ENCODE results near the gene FAAH.

Gene FAAH

GRCh38 chr1:46444466-46444865 lies 50.3 kb downstream of the FAAH start:
- Histone ChIP-seq H2AFZ (ENCODE audit: low read depth, low read length) (no peak overlapping the region), H3K4me3 (ENCODE audit: low read length) (no peak overlapping the region), H3K36me3 (replicated peaks; ENCODE audit: low read depth, low read length) (no peaks in the 10 kb centered on the region), H3K27me3 (ENCODE audit: low read depth, low read length) (no peaks in the 10 kb centered on the region; the same call in 1 of the 2 replicates), H3K4me2 (ENCODE audit: low read length) (peak overlapping the region; percentile 4; the same call in 1 of the 2 replicates), H3K4me1 (ENCODE audit: low read length) (peaks cover 17% of the 10 kb centered on the region), H3K9me3 (ENCODE audit: insufficient read depth, low read length) (no peaks in the 10 kb centered on the region), H3K9ac (ENCODE audit: low read length) (no peak overlapping the region), H4K20me1 (ENCODE audit: insufficient read depth, low read length) (no peaks in the 10 kb centered on the region), H3K27ac (ENCODE audit: low read length) (no peak overlapping the region), H3K79me2 (ENCODE audit: low read length) (no peaks in the 10 kb centered on the region)
- TF ChIP-seq CTCF (IDR thresholded peaks at IDR 0.05; ENCODE audit: low read depth, low read length) (no peak), EZH2phosphoT487 (IDR thresholded peaks at IDR 0.05; ENCODE audit: low read depth) (no peak)

- Histone ChIP-seq H3K36me3 (replicated peaks; ENCODE audit: low read depth, low read length) (no peaks in the 10 kb centered on the region), H3K27ac (ENCODE audit: low read length) (no peak overlapping the region), H3K4me3 (ENCODE audit: low read length) (no peak overlapping the region), H2AFZ (ENCODE audit: low read depth, low read length) (no peak overlapping the region), H3K27me3 (ENCODE audit: low read depth, low read length) (no peaks in the 10 kb centered on the region; the same call in 1 of the 2 replicates), H4K20me1 (ENCODE audit: insufficient read depth, low read length) (no peaks in the 10 kb centered on the region), H3K9ac (ENCODE audit: low read length) (no peak overlapping the region), H3K4me1 (ENCODE audit: low read length) (peaks cover 17% of the 10 kb centered on the region), H3K4me2 (ENCODE audit: low read length) (no peak overlapping the region), H3K79me2 (ENCODE audit: low read length) (no peaks in the 10 kb centered on the region), H3K9me3 (ENCODE audit: insufficient read depth, low read length) (no peaks in the 10 kb centered on the region)
- TF ChIP-seq EZH2phosphoT487 (IDR thresholded peaks at IDR 0.05; ENCODE audit: low read depth), result no peak
- 0 out of 2 replicates have a peak, but pooled peaks have one; percentile 4 for TF ChIP-seq CTCF (IDR thresholded peaks at IDR 0.05; ENCODE audit: low read depth, low read length)
Measured at GRCh38 chr1:46445773-46446256, 51.7 kb downstream of the FAAH start.

- Histone ChIP-seq H3K9ac (ENCODE audit: low read length) (no peak overlapping the region), H3K79me2 (ENCODE audit: low read length) (no peaks in the 10 kb centered on the region), H3K27ac (ENCODE audit: low read length) (no peak overlapping the region), H3K4me1 (ENCODE audit: low read length) (peaks cover 17% of the 10 kb centered on the region), H3K4me3 (ENCODE audit: low read length) (no peak overlapping the region), H2AFZ (ENCODE audit: low read depth, low read length) (no peak overlapping the region), H3K27me3 (ENCODE audit: low read depth, low read length) (no peaks in the 10 kb centered on the region; the same call in 1 of the 2 replicates), H4K20me1 (ENCODE audit: insufficient read depth, low read length) (no peaks in the 10 kb centered on the region), H3K9me3 (ENCODE audit: insufficient read depth, low read length) (no peaks in the 10 kb centered on the region), H3K4me2 (ENCODE audit: low read length) (no peak overlapping the region), H3K36me3 (replicated peaks; ENCODE audit: low read depth, low read length) (no peaks in the 10 kb centered on the region)
- TF ChIP-seq CTCF (IDR thresholded peaks at IDR 0.05; ENCODE audit: low read depth, low read length) (peak; percentile 76), EZH2phosphoT487 (IDR thresholded peaks at IDR 0.05; ENCODE audit: low read depth) (no peak)
Measured at GRCh38 chr1:46446646-46447498, 52.8 kb downstream of the FAAH start.

- TF ChIP-seq CTCF (IDR thresholded peaks at IDR 0.05; ENCODE audit: low read depth, low read length) (no peak), EZH2phosphoT487 (IDR thresholded peaks at IDR 0.05; ENCODE audit: low read depth) (no peak)
- H3K27ac ChIP-seq (ENCODE audit: low read length), result no peak overlapping the region
- no peaks in the 10 kb centered on the region for H3K9me3 ChIP-seq (ENCODE audit: insufficient read depth, low read length)
- H3K4me3 ChIP-seq (ENCODE audit: low read length), result no peak overlapping the region
- no peak overlapping the region for H2AFZ ChIP-seq (ENCODE audit: low read depth, low read length)
- peaks cover 14% of the 10 kb centered on the region for H3K4me1 ChIP-seq (ENCODE audit: low read length)
- no peaks in the 10 kb centered on the region for H4K20me1 ChIP-seq (ENCODE audit: insufficient read depth, low read length)
- H3K79me2 ChIP-seq (ENCODE audit: low read length), result no peaks in the 10 kb centered on the region
- H3K36me3 ChIP-seq (replicated peaks; ENCODE audit: low read depth, low read length), result no peaks in the 10 kb centered on the region
- no peaks in the 10 kb centered on the region; the same call in 1 of the 2 replicates for H3K27me3 ChIP-seq (ENCODE audit: low read depth, low read length)
- no peak overlapping the region for H3K9ac ChIP-seq (ENCODE audit: low read length)
- H3K4me2 ChIP-seq (ENCODE audit: low read length), result no peak overlapping the region
Measured at GRCh38 chr1:46447499-46448108, 53.5 kb downstream of the FAAH start.
